Measurements from ENCODE around the gene SMAGP.

- TF ChIP-seq EZH2phosphoT487 (IDR thresholded peaks at IDR 0.05; ENCODE audit: borderline replicate concordance, low read length) (no peak), CTCF (conservative IDR thresholded peaks at IDR 0.05; ENCODE audit: low read depth, low read length) (no peak)
Observed at GRCh38 chr12:51281202-51281924, 11.1 kb upstream of the SMAGP start.

Measured in PC-3 (cell line).